Keratinocyte (primary cell): ENCODE data around the gene PRMT2. TPM values are rescaled to one million over a fixed set of nuclear protein-coding genes. Genes with fewer than 3 reads are reported as not detected.

Experiments
- DNase-seq: peaks from one replicate; pipeline ENCODE4 v3.0.0-alpha.2; 2011; ENCODE audit warnings: low read depth, missing footprints, low spot score
- FAIRE-seq: peaks from 2 replicates; lab custom pipeline; 2011; peaks lifted over from hg19 to GRCh38; lab: Jason Lieb, UNC
- H2AFZ ChIP-seq: 2 replicates; pipeline ENCODE4 v1.6.0; 2012; ENCODE audit warnings: low read length, control low read depth, inconsistent platforms; ENCODE audit not compliant: control insufficient read depth
- H3K27ac ChIP-seq: 2 replicates; pipeline ENCODE4 v1.5.1; 2011; ENCODE audit warnings: low read length; ENCODE audit not compliant: control insufficient read depth, insufficient read depth
- H3K27me3 ChIP-seq: 3 replicates; pipeline ENCODE4 v1.6.0; 2011; ENCODE audit warnings: low read length; ENCODE audit not compliant: control insufficient read depth, insufficient read depth; ENCODE audit errors: extremely low read depth
- H3K36me3 ChIP-seq, 2 experiments: 2 replicates in 1 of 2; 3 replicates in 1 of 2; pipeline ENCODE4 v1.5.1; 2011; ENCODE audit warnings: low read length in 2 of 2, mild to moderate bottlenecking in 1 of 2; ENCODE audit not compliant: control insufficient read depth in 2 of 2, insufficient read depth in 2 of 2; ENCODE audit errors: extremely low read depth in 1 of 2
- H3K4me1 ChIP-seq: 3 replicates; pipeline ENCODE4 v1.5.1; 2011; ENCODE audit warnings: low read length; ENCODE audit not compliant: control insufficient read depth, insufficient read depth; ENCODE audit errors: extremely low read depth
- H3K4me2 ChIP-seq: 3 replicates; pipeline ENCODE4 v1.6.0; 2011; ENCODE audit warnings: low read depth, low read length; ENCODE audit not compliant: control insufficient read depth, insufficient read depth; ENCODE audit errors: extremely low read depth
- H3K4me3 ChIP-seq, 3 experiments: fragments of 200-600 bp in 1 of 3; sonication (generic) in 1 of 3; 2 replicates in 2 of 3; 3 replicates in 1 of 3; pipeline ENCODE4 v1.5.1; 2011 to 2016; ENCODE audit warnings: low read length in 3 of 3, mild to moderate bottlenecking in 3 of 3, control low read depth in 2 of 3, inconsistent platforms in 1 of 3, low read depth in 1 of 3, mixed read lengths in 1 of 3, mixed run types in 1 of 3, moderate library complexity in 1 of 3; ENCODE audit not compliant: control insufficient read depth in 2 of 3, insufficient read depth in 2 of 3; ENCODE audit errors: extremely low read depth in 1 of 3
- H3K79me2 ChIP-seq: 2 replicates; pipeline ENCODE4 v1.6.0; 2012; ENCODE audit warnings: low read length; ENCODE audit not compliant: control insufficient read depth, insufficient read depth
- H3K9ac ChIP-seq: 3 replicates; pipeline ENCODE4 v1.6.0; 2011; ENCODE audit warnings: low read length; ENCODE audit not compliant: control insufficient read depth, insufficient read depth; ENCODE audit errors: extremely low read depth
- H3K9me1 ChIP-seq: 3 replicates; pipeline ENCODE4 v1.6.0; 2011; ENCODE audit warnings: low read length; ENCODE audit not compliant: control insufficient read depth, insufficient read depth; ENCODE audit errors: extremely low read depth
- H3K9me3 ChIP-seq: 2 replicates; pipeline ENCODE4 v1.5.1; 2012; ENCODE audit warnings: low read depth, low read length; ENCODE audit not compliant: control insufficient read depth
- H4K20me1 ChIP-seq: 3 replicates; pipeline ENCODE4 v1.6.0; 2011; ENCODE audit warnings: low read length; ENCODE audit not compliant: control insufficient read depth, insufficient read depth; ENCODE audit errors: extremely low read depth
- EZH2 ChIP-seq: IDR thresholded peaks from one replicate; pipeline ENCODE4 v1.6.1; 2012; ENCODE audit warnings: inconsistent platforms, mild to moderate bottlenecking, low read length, moderate library complexity
- dilution Hi-C: fragments of 300-500 bp; cut with MboI; formaldehyde crosslinking; loops from one replicate; pipeline ENCODE4 v1.7.0; 2020; ENCODE audit warnings: low sequenced_read_pairs; ENCODE audit not compliant: extremely low pct_ligation_motif_present
- polyA plus RNA-seq, 5 experiments: library from polyadenylated mRNA; depleted of rRNA in 3 of 5; stranded (reverse) in 3 of 5; stranded (forward) in 1 of 5; unstranded in 1 of 5; fragments of >200 nt; gene quantifications; 1 replicate in 1 of 5; 2 replicates in 3 of 5; 3 replicates in 1 of 5; pipeline versions ENCODE4 v1.2.1 to v1.2.3, GENCODE V29; 2011 to 2012; ENCODE audit warnings: missing spikeins in 2 of 5, low read depth in 1 of 5, low replicate concordance in 1 of 5
- TF ChIP-seq, protein P1 (sequence below), 3 experiments: IDR thresholded peaks in 1 of 3; conservative IDR thresholded peaks in 1 of 3; optimal IDR thresholded peaks in 1 of 3; 2 replicates in 2 of 3; 3 replicates in 1 of 3; pipeline versions ENCODE3 to v1.5.1; 2011; ENCODE audit warnings: low read length in 3 of 3, mild to moderate bottlenecking in 3 of 3, moderate library complexity in 2 of 3, control low read depth in 1 of 3, inconsistent platforms in 1 of 3; ENCODE audit not compliant: insufficient read depth in 2 of 3; ENCODE audit errors: extremely low read depth in 1 of 3

PRMT2 gene
- polyA plus RNA-seq, 1 donor (not counting 4 experiments of a cell fraction or from before 2014, with no cell fraction given): 97.3 TPM

DNA sequence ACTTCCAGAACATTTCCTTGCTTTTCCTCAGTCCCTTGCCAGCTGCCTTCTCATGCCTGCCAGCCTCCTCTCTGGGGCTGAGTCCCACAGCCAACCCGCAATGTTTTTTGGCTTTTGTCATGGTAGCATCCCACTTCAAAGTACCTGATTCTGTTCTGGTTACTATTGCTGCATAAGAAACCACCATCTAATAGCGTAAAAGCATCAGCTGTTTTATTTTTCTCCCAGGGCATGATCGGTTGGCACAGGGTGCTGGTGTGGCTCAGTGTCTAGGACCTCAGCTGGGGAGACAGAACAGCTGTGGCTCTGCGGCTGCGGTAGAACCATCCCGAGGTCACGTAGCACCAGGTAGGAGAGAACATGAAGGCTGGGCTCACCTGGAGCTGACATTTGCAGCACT lies 8.9 kb upstream of the PRMT2 start:
- Histone ChIP-seq H3K27me3 (no peaks in the 10 kb centered on the region), H3K36me3 (no peaks in the 10 kb centered on the region), H3K79me2 (no peaks in the 10 kb centered on the region), H3K9me3 (peaks cover 5% of the 10 kb centered on the region), H2AFZ (no peak overlapping the region), H3K9me1 (no peaks in the 10 kb centered on the region), H3K4me2 (no peak overlapping the region), H3K9ac (no peak overlapping the region), H3K27ac (no peak overlapping the region), H4K20me1 (no peaks in the 10 kb centered on the region), H3K4me1 (peaks cover 5% of the 10 kb centered on the region), H3K4me3 (no peak overlapping the region)
- DNase-seq: no peak
- FAIRE-seq: no peak
- dilution Hi-C loops: no loop called here
- no peak for TF ChIP-seq EZH2
- TF ChIP-seq, protein P1, sequence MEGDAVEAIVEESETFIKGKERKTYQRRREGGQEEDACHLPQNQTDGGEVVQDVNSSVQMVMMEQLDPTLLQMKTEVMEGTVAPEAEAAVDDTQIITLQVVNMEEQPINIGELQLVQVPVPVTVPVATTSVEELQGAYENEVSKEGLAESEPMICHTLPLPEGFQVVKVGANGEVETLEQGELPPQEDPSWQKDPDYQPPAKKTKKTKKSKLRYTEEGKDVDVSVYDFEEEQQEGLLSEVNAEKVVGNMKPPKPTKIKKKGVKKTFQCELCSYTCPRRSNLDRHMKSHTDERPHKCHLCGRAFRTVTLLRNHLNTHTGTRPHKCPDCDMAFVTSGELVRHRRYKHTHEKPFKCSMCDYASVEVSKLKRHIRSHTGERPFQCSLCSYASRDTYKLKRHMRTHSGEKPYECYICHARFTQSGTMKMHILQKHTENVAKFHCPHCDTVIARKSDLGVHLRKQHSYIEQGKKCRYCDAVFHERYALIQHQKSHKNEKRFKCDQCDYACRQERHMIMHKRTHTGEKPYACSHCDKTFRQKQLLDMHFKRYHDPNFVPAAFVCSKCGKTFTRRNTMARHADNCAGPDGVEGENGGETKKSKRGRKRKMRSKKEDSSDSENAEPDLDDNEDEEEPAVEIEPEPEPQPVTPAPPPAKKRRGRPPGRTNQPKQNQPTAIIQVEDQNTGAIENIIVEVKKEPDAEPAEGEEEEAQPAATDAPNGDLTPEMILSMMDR (optimal IDR thresholded peaks at IDR 0.05 in 1 of 3, IDR thresholded peaks at IDR 0.05 in 1 of 3, conservative IDR thresholded peaks at IDR 0.05 in 1 of 3; ENCODE audit: extremely low read depth in 1 of 3, insufficient read depth in 2 of 3, low read length in 3 of 3): no peak

DNA sequence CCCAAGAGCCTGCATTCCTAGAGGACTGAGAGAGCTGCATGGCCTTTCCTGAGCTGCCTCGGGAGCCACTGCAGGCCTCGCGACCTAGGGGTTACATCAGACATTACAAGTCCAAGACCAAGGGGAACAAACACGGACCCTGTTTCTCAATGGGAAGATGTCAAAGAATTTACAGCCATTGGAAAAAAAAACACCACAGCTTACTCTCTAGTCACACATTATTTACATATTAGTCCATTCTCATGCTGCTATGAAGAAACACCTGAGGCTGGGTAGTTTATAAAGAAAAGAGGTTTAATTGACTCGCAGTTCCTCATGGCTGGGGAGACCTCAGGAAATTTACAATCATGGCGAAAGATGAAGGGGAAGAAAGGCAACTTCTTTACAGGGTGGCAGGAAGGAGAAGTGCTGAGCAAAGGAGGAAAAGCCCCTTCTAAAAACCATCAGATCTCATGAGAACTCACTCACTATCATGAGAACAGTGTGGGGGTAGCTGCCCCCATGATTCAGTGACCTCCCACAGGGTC lies 8.4 kb upstream of the PRMT2 start:
- FAIRE-seq (no peak), DNase-seq (no peak)
- dilution Hi-C loops: no loop called here
- no peak for TF ChIP-seq EZH2
- TF ChIP-seq, protein P1 (optimal IDR thresholded peaks at IDR 0.05 in 1 of 3, IDR thresholded peaks at IDR 0.05 in 1 of 3, conservative IDR thresholded peaks at IDR 0.05 in 1 of 3; ENCODE audit: extremely low read depth in 1 of 3, insufficient read depth in 2 of 3, low read length in 3 of 3): no peak
- Histone ChIP-seq H3K4me2 (no peak overlapping the region), H3K79me2 (no peaks in the 10 kb centered on the region), H3K4me1 (peaks cover 5% of the 10 kb centered on the region), H3K9me3 (peaks cover 5% of the 10 kb centered on the region), H3K4me3 (no peak overlapping the region), H2AFZ (no peak overlapping the region), H3K36me3 (no peaks in the 10 kb centered on the region), H3K27me3 (no peaks in the 10 kb centered on the region), H3K9me1 (no peaks in the 10 kb centered on the region), H4K20me1 (no peaks in the 10 kb centered on the region), H3K9ac (no peak overlapping the region), H3K27ac (no peak overlapping the region)
